Sigmoid colon (tissue), 7 donors: ENCODE measurements around the gene MYO7A. TPM values are rescaled to one million over a fixed set of nuclear protein-coding genes. Genes with fewer than 3 reads are reported as not detected.

Experiments used
- DNase-seq: peaks from one replicate; pipeline ENCODE4 v3.0.0-alpha.2; 2019
- H3K27ac ChIP-seq, 4 donors: fragments of 200-600 bp; sonication (generic); one replicate each; pipeline ENCODE4 v1.5.1; 2016 to 2019; ENCODE audit warnings: mild to moderate bottlenecking in 1 of 4
- H3K27me3 ChIP-seq, 3 donors: fragments of 200-600 bp; sonication (generic); one replicate each; pipeline ENCODE4 v1.5.1; 2019; ENCODE audit warnings: mild to moderate bottlenecking in 1 of 3
- H3K36me3 ChIP-seq, 4 donors: fragments of 200-600 bp; sonication (generic); one replicate each; pipeline ENCODE4 v1.5.1; 2016 to 2019
- H3K4me1 ChIP-seq, 4 donors: fragments of 200-600 bp; sonication (generic); one replicate each; pipeline ENCODE4 v1.5.1; 2017 to 2019
- H3K4me3 ChIP-seq, 4 donors: fragments of 200-600 bp; sonication (generic); one replicate each; pipeline ENCODE4 v1.5.1; 2017 to 2019; ENCODE audit warnings: mild to moderate bottlenecking in 2 of 4, moderate library complexity in 1 of 4
- H3K9me3 ChIP-seq, 4 donors: fragments of 200-600 bp in 3 of 4; sonication (generic) in 3 of 4; one replicate each; pipeline versions ENCODE4 v1.5.1 to v1.6.1; 2013 to 2019
- CTCF ChIP-seq, 4 experiments: fragments of 450-650 bp in 3 of 4; fragments of 200-600 bp in 1 of 4; IDR thresholded peaks; one replicate each; pipeline ENCODE4 v1.5.1; 2016 to 2019; ENCODE audit warnings: antibody characterized with exemption in 4 of 4, mild to moderate bottlenecking in 3 of 4, moderate library complexity in 2 of 4
- EP300 ChIP-seq, 4 donors: sonication (generic); formaldehyde crosslinking; IDR thresholded peaks; one replicate each; pipeline ENCODE4 v1.6.1; 2017; ENCODE audit warnings: antibody characterized with exemption in 4 of 4
- POLR2A ChIP-seq, 2 donors: fragments of 450-650 bp; IDR thresholded peaks; one replicate each; pipeline ENCODE4 v1.6.1; 2016; ENCODE audit warnings: antibody characterized with exemption in 2 of 2, mild to moderate bottlenecking in 2 of 2, moderate library complexity in 2 of 2
- POLR2AphosphoS5 ChIP-seq, 4 donors: sonication (generic); formaldehyde crosslinking; IDR thresholded peaks; one replicate each; pipeline ENCODE4 v1.6.1; 2017; ENCODE audit warnings: antibody characterized with exemption in 4 of 4
- WGBS, 2 donors: extraction: QIAGEN DNeasy Blood & Tissue Kit; methylation state at CpG; one replicate each; pipeline ENCODE4 v1.1.7; 2013; 5-methylcytosine and 5-hydroxymethylcytosine counted together
- intact Hi-C: fragments of 100-400 bp; cut with DNase I; formaldehyde crosslinking; loops from one replicate; pipeline ENCODE4 v1.15.1; 2023
- polyA plus RNA-seq, 3 donors: library from polyadenylated mRNA; stranded (reverse); fragments of 200-250 nt; gene quantifications; one replicate each; pipeline ENCODE4 v1.2.3, GENCODE V29; 2013
- total RNA-seq, 4 donors: library from RNA; depleted of rRNA; stranded (reverse); fragments of >200 nt; gene quantifications; one replicate each; pipeline ENCODE4 v1.1.0, GENCODE V29; 2016
- donor health status: healthy with polysubstance abuse.
- donor health status: Bipolar disorder and iron deficiency.
- donor health status: healthy.

MYO7A gene
- total and polyA plus RNA-seq, 7 donors, result 1.8 to 12.8 (median 7.7) TPM

- WGBS, 2 donors, result 79% methylated on average over 7 of the region's 7 CpGs
- H3K27ac ChIP-seq, result no peak overlapping the region
- peak; percentile 62 for DNase-seq
- TF ChIP-seq CTCF (IDR thresholded peaks at IDR 0.05) (no peak), POLR2A (IDR thresholded peaks at IDR 0.05) (no peak), POLR2AphosphoS5 (IDR thresholded peaks at IDR 0.05) (no peak), EP300 (IDR thresholded peaks at IDR 0.05) (no peak)
- H3K4me3 ChIP-seq, result no peak overlapping the region
- no peaks in the 10 kb centered on the region for H3K27me3 ChIP-seq
- H3K36me3 ChIP-seq, result no peaks in the 10 kb centered on the region
- no peaks in the 10 kb centered on the region for H3K9me3 ChIP-seq
- intact Hi-C loops, result no loop called here
- H3K4me1 ChIP-seq, result peaks cover 0 to 5% (median 0%) of the 10 kb centered on the region in 4 donors
Measured at GRCh38 chr11:77092382-77092781, 35.7 kb upstream of the MYO7A start.

GRCh38 chr11:77093056-77093891 is 34.8 kb upstream of the MYO7A start:
- H3K9me3 ChIP-seq, result no peaks in the 10 kb centered on the region
- H3K4me3 ChIP-seq, result no peak overlapping the region
- H3K36me3 ChIP-seq, result no peaks in the 10 kb centered on the region
- no peak overlapping the region for H3K27ac ChIP-seq
- DNase-seq, result peak; percentile 61
- intact Hi-C loops, result no loop called here
- H3K4me1 ChIP-seq, result peaks cover 0 to 5% (median 0%) of the 10 kb centered on the region in 4 donors
- WGBS, 2 donors, result 90% methylated on average over 33 of the region's 33 CpGs
- no peaks in the 10 kb centered on the region for H3K27me3 ChIP-seq
- no peak for TF ChIP-seq POLR2AphosphoS5 (IDR thresholded peaks at IDR 0.05)
- no peak for TF ChIP-seq EP300 (IDR thresholded peaks at IDR 0.05)
- TF ChIP-seq POLR2A (IDR thresholded peaks at IDR 0.05), result no peak
- TF ChIP-seq CTCF (IDR thresholded peaks at IDR 0.05), result no peak

GRCh38 chr11:77093987-77094840 is 33.8 kb upstream of the MYO7A start:
- peak; percentile 47 for DNase-seq
- TF ChIP-seq CTCF (IDR thresholded peaks at IDR 0.05) (no peak), POLR2AphosphoS5 (IDR thresholded peaks at IDR 0.05) (no peak), EP300 (IDR thresholded peaks at IDR 0.05) (no peak), POLR2A (IDR thresholded peaks at IDR 0.05) (no peak)
- Histone ChIP-seq H3K4me1 (peaks cover 0 to 5% (median 0%) of the 10 kb centered on the region in 4 donors), H3K27ac (no peak overlapping the region), H3K9me3 (no peaks in the 10 kb centered on the region), H3K27me3 (no peaks in the 10 kb centered on the region), H3K36me3 (no peaks in the 10 kb centered on the region), H3K4me3 (no peak overlapping the region)
- intact Hi-C loops, result no loop called here
- 76 to 87% methylated on average over 6 of the region's 6 CpGs for WGBS, 2 donors

GRCh38 chr11:77094841-77095365 is 33.1 kb upstream of the MYO7A start:
- intact Hi-C loops, result no loop called here
- Histone ChIP-seq H3K27me3 (no peaks in the 10 kb centered on the region), H3K36me3 (no peaks in the 10 kb centered on the region), H3K9me3 (no peaks in the 10 kb centered on the region), H3K27ac (no peak overlapping the region), H3K4me1 (peaks cover 0 to 5% (median 0%) of the 10 kb centered on the region in 4 donors), H3K4me3 (no peak overlapping the region)
- peak; percentile 40 for DNase-seq
- TF ChIP-seq EP300 (IDR thresholded peaks at IDR 0.05), result no peak
- TF ChIP-seq POLR2AphosphoS5 (IDR thresholded peaks at IDR 0.05), result no peak
- no peak for TF ChIP-seq CTCF (IDR thresholded peaks at IDR 0.05)
- no peak for TF ChIP-seq POLR2A (IDR thresholded peaks at IDR 0.05)
- WGBS, 2 donors, result 85 to 89% methylated on average over 7 of the region's 7 CpGs
